IPS DF 6.9 (cell line): ENCODE results near the gene UNC79.
"Not testable (repeated sequence)": the region's sequence is repeated elsewhere in the genome, so short reads cannot be mapped to it uniquely, and the experiment has no call there.

ENCODE experiments used
- DNase-seq: peaks from one replicate; pipeline ENCODE4 v3.0.0-alpha.2; 2013; ENCODE audit warnings: low read depth, low spot score
- H3K27ac ChIP-seq: one replicate; pipeline ENCODE4 v1.5.1; 2013; ENCODE audit warnings: low read length, control low read depth
- H3K27me3 ChIP-seq: 2 replicates; pipeline ENCODE4 v1.6.1; 2013; ENCODE audit warnings: mild to moderate bottlenecking, low read length; ENCODE audit not compliant: control insufficient read depth, insufficient read depth
- H3K36me3 ChIP-seq: 2 replicates; pipeline ENCODE4 v1.6.1; 2013; ENCODE audit warnings: low read length; ENCODE audit not compliant: control insufficient read depth, insufficient read depth
- H3K4me1 ChIP-seq: 2 replicates; pipeline ENCODE4 v1.6.1; 2013; ENCODE audit warnings: low read length; ENCODE audit not compliant: control insufficient read depth, insufficient read depth
- H3K4me3 ChIP-seq: 2 replicates; pipeline ENCODE4 v1.5.1; 2013; ENCODE audit warnings: mild to moderate bottlenecking, low read length
- H3K9me3 ChIP-seq: 2 replicates; pipeline ENCODE4 v1.6.1; 2013; ENCODE audit warnings: low read length, inconsistent platforms; ENCODE audit not compliant: control insufficient read depth, insufficient read depth
- WGBS: extraction: QIAGEN DNeasy Blood & Tissue Kit; methylation state at CpG from one replicate; pipeline ENCODE4 v1.1.7; 2013; ENCODE audit warnings: mixed read lengths, missing lambda C conversion rate; ENCODE audit not compliant: insufficient read length, insufficient coverage; 5-methylcytosine and 5-hydroxymethylcytosine counted together

Gene UNC79

DNA sequence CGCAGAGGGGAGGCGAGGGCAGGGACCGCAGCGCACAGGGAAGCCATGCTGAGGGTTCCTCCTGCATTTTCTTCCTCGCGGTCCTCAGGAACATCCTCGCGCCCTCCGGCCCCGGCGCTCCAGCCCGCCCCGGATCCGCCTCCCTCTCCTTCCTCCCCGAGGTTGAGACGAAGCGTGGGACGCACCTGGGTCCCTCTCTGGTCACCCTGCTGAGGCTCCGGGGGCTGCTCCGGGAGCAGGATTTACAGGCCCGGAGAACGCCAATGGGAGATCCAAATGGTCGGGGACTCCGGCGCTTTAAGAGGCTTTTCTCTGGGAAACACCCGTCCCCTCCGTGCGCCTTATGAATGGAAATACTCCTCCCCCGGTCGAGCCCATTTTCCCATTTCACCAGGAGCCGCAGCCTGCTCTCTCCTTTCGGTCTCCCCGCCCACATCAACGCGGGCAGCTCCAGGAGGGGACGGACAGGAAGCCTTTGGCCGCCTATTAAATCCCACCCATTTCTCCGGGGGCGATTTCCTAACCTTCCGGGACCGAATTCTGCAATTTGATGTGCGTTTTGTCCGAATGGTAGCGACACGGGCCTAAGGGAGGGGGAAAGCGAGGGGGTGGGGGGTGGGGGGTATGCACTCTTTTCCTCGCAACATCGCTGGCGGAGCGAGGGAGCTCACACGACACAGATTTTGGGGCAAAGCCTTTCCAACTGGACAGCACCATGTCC lies at the start of gene UNC79:
UNC79 (plus strand) TSS at position 625 of the 721 bp plus-strand sequence; CDS start at position 716, 91 bp downstream.
- Histone ChIP-seq H3K36me3 (no peaks in the 10 kb centered on the region), H3K4me1 (no peaks in the 10 kb centered on the region; the same call in 1 of the 2 replicates), H3K9me3 (no peaks in the 10 kb centered on the region), H3K27ac (no peak within 1 kb of the TSS), H3K27me3 (no peaks in the 10 kb centered on the region), H3K4me3 (peak within 1 kb of the TSS; percentile 78)
- no CpG with 5 or more reads among the region's 51 CpGs for WGBS
- DNase-seq = peak; percentile 33

DNA sequence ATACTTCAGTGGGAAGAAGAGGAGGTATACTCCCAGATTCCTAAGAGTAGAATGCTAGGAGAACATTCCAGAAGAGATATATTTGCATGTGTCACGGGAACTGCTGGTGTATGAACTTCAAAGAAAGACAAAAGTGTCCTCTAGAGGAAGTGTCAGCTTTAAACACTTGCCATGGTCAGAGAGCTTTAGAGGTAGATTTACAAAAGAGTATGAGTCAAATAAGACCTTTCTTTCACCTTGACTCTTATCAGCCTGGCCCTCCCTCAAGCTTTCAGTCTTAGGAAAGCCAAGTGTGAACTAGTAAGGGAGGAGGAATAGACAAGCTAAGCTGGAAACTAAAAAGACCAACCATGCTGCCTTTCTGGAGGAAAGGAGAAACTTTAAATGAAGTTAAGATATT lies 49.1 kb upstream of the UNC79 start:
- Histone ChIP-seq H3K36me3 (no peaks in the 10 kb centered on the region), H3K9me3 (no peaks in the 10 kb centered on the region), H3K4me1 (no peaks in the 10 kb centered on the region), H3K4me3 (no peak overlapping the region), H3K27ac (no peak overlapping the region), H3K27me3 (no peaks in the 10 kb centered on the region)
- WGBS = no CpG with 5 or more reads among the region's 1 CpG
- no peak for DNase-seq

DNA sequence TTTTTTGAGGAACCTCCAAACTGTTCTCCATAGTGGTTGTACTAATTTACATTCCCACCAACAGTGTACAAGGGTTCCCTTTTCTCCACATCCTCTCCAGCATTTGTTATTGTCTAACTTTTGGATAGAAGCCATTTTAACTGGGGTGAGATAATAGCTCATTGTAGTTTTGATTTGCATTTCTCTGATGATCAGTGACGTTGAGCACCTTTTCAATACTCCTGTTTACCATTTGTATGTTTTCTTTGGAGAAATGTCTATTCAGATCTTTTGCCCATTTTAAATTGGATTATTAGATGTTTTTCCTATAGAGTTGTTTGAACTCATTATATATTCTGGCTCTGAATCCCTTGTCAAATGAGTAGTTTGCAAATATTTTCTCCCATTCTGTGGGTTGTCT lies 46.5 kb upstream of the UNC79 start:
- not testable (repeated sequence) for H3K4me1 ChIP-seq, H3K36me3 ChIP-seq, H3K4me3 ChIP-seq, H3K27ac ChIP-seq, H3K27me3 ChIP-seq, DNase-seq, H3K9me3 ChIP-seq
- no CpG with 5 or more reads among the region's 1 CpG for WGBS

DNA sequence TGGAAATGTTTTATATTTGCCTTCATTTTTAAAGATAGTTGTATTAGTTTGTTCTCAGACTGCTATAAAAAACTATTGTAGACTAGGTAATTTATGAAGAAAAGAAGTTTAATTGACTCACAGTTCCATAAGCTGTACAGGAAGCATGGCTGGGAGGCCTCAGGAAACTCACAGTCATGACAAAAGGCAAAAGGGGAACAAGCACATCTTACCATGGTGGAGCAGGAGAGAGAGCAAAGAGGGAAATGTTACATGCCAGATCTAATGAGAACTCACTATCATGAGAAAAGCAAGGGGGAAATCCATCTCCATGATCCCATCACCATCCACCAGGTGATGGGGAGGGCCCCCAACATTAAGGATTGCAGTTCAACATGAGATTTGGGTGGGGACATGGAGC lies 35.5 kb upstream of the UNC79 start:
- Histone ChIP-seq H3K27me3 (no peaks in the 10 kb centered on the region), H3K4me3 (no peak overlapping the region), H3K9me3 (no peaks in the 10 kb centered on the region), H3K36me3 (no peaks in the 10 kb centered on the region), H3K4me1 (no peaks in the 10 kb centered on the region), H3K27ac (no peak overlapping the region)
- no peak for DNase-seq

DNA sequence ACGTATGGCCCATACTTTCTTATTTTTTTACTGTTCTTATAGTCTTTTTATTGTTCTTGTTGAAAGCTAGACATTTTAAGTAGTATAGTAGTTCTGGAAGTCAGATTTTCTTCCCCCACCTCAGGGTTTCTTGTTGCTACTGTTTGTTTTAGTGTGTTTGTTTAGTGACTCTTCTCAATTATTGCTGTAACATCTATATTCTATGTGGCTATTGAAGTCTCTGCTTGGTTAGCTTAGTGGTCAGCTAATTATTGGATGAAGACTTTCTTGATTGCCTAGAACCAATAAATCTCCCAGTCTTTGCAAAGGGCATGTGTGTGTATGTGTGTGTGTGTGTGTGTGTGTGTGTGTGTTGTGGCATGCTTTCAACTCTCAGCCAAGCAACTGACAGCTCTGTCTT lies 34.3 kb upstream of the UNC79 start:
- H3K4me1 ChIP-seq = no peaks in the 10 kb centered on the region
- H3K36me3 ChIP-seq = no peaks in the 10 kb centered on the region
- H3K27me3 ChIP-seq = no peaks in the 10 kb centered on the region
- whole genome bisulfite sequencing = no CpG with 5 or more reads among the region's 1 CpG
- H3K9me3 ChIP-seq = no peaks in the 10 kb centered on the region
- H3K27ac ChIP-seq = no peak overlapping the region
- DNase-seq = no peak
- no peak overlapping the region for H3K4me3 ChIP-seq

DNA sequence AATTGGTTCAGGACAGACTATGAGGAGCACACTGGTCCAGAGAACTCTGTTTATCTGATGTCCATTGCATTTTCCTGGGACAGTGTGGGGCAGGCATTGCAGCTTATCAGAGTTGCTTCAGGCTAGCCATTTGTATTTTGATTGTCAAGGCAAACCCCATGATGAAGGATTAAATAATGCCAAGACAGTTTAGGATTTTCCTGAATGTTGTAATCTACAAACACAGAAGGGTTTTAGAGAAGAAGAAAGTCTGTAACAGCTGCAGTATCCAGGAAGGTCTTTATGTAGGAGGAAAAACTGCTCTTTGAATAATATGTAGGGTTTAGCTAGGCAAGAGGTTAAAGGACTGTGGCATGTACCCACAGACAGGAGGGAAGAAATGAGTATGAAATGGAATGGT lies 32.2 kb upstream of the UNC79 start:
- H3K36me3 ChIP-seq = no peaks in the 10 kb centered on the region
- H3K9me3 ChIP-seq = no peaks in the 10 kb centered on the region
- no peaks in the 10 kb centered on the region for H3K27me3 ChIP-seq
- H3K4me3 ChIP-seq = no peak overlapping the region
- no peak for DNase-seq
- no peaks in the 10 kb centered on the region for H3K4me1 ChIP-seq
- H3K27ac ChIP-seq = no peak overlapping the region

DNA sequence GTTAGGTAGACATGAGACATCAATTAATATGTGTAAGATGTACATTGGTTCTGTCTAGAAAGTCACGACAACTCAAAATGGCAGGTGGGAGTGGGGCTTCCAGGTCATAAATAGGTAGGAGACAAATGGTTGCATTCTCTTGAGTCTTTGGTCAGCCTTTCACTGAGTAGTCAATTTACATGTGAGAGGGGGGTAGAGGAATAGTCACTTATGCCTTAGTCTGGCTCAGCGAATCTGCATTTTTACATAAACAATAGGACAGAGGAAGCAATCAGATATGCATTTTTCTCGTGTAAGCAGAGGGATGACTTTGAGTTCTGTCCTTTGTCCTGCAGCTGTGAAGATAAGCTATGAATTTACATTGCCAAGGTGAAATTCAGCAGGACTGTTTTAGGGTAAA lies 27.8 kb upstream of the UNC79 start:
- Histone ChIP-seq H3K27ac (no peak overlapping the region), H3K4me1 (no peaks in the 10 kb centered on the region), H3K4me3 (no peak overlapping the region), H3K36me3 (no peaks in the 10 kb centered on the region), H3K9me3 (no peaks in the 10 kb centered on the region), H3K27me3 (no peaks in the 10 kb centered on the region)
- no CpG with 5 or more reads among the region's 3 CpGs for WGBS
- no peak for DNase-seq

DNA sequence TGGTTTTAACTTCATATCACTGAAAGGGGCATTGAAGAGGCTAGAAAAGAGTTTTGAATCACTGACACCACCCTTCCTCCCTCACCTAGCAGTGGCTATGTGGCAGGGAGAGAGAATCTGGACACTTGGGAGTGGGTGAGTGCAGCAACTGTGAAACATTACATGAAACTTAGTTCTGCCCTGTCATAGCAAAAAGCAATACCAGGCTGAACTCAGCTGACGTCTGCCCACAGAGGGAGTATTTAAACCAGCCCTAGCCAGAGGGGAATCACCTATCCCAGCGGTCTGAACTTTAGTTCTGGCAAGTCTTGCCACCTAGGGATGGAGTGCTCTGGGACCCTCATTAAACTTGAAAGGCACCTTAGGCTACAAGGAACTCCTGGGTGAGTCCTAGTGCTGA lies 20.7 kb upstream of the UNC79 start:
- Histone ChIP-seq H3K36me3 (no peaks in the 10 kb centered on the region), H3K4me3 (no peak overlapping the region), H3K27ac (no peak overlapping the region), H3K4me1 (no peaks in the 10 kb centered on the region), H3K9me3 (no peaks in the 10 kb centered on the region), H3K27me3 (no peaks in the 10 kb centered on the region)
- WGBS = no CpG with 5 or more reads among the region's 2 CpGs
- DNase-seq = no peak

DNA sequence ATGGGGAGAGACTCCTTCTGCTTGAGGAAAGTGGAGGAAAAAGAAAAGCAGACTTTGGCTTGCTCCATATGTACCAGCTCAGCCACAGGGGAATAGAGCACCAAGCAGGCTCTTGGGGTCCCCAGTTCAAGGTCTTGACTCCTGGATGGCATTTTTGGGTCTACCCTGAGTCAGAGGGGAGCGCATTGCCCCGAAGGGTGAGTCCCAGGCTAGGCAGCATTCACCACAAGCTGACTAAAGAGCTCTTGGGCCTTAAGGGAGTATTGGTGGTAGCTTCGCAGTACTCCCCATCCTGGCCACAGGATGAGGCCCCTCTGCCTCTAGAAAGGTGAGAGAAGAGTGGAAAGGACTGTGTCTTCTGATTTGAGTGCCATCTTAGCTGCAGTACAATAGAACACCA lies 19.8 kb upstream of the UNC79 start:
- no peak overlapping the region for H3K4me3 ChIP-seq
- H3K36me3 ChIP-seq = no peaks in the 10 kb centered on the region
- H3K27ac ChIP-seq = no peak overlapping the region
- H3K9me3 ChIP-seq = no peaks in the 10 kb centered on the region
- no peak for DNase-seq
- WGBS = no CpG with 5 or more reads among the region's 3 CpGs
- H3K4me1 ChIP-seq = no peaks in the 10 kb centered on the region
- no peaks in the 10 kb centered on the region for H3K27me3 ChIP-seq

DNA sequence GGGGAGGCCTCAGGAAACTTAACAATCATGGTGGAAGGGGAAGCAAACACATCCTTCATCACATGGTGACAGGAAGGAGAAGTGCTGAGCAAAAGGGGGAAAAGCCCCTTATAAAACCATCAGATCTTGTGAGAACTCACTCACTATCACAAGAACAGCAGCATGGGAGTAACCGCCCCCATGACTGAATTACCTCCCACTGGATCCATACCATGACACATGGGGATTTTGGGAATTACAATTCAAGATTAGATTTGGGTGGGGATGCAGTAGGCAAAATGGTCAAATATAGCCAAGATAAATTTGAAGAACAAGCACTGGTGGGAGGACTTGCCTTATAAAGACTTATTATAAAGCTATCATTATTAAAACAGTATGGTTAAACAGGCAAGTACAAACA lies 5.6 kb upstream of the UNC79 start:
- H3K9me3 ChIP-seq = not testable (repeated sequence)
- no CpG with 5 or more reads among the region's 1 CpG for WGBS

DNA sequence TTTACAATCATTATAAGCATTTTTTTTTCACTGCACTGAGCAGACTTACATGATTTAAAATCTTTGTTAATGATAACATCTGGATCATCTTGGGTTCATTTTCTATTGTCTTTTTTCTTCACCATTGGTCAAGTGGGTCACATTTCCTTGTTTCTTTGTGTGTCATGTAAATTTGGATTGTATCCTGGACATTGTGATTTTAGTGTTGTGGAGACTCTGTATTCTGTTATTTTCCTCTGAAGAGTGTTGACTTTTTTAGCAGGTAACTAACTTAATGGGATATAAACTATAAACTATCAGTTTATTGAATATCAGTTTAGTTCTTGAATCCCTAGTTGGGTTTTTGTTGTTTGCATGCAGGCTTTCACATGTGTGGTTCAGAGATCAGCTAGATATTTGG lies 4.0 kb upstream of the UNC79 start:
- Histone ChIP-seq H3K4me1 (no peaks in the 10 kb centered on the region; the same call in 1 of the 2 replicates), H3K36me3 (no peaks in the 10 kb centered on the region)

More for the DNA sequence above, 5.6 kb upstream of the UNC79 start:
- not testable (repeated sequence) for H3K36me3 ChIP-seq, H3K27me3 ChIP-seq, H3K4me3 ChIP-seq, H3K27ac ChIP-seq, H3K4me1 ChIP-seq, DNase-seq

More for the DNA sequence above, 4.0 kb upstream of the UNC79 start:
- DNase-seq = no peak
- Histone ChIP-seq H3K27ac (no peak overlapping the region), H3K27me3 (no peaks in the 10 kb centered on the region), H3K9me3 (no peaks in the 10 kb centered on the region), H3K4me3 (no peak overlapping the region)
